ENCODE data around the gene FXN.

DNA sequence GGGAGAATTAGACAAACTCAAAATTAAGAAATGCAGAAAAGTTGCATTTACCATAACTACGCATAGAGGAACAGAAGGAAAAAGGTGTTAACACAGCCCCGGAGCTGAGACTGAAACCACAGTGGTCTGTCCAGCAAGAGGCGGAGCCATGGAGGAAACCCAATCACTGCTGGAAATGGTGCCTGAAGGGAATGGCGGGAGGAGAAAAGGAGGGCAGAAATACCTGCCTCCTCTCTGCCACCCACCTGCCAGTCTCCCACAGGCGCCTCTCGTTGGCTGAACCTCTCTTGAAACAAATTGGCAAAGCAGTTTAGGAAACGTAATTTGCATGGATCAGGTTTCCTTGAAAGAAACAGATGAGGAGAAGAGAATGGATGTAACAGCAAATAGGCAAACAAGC lies 11.9 kb upstream of the FXN start:
- TF ChIP-seq, protein P1, sequence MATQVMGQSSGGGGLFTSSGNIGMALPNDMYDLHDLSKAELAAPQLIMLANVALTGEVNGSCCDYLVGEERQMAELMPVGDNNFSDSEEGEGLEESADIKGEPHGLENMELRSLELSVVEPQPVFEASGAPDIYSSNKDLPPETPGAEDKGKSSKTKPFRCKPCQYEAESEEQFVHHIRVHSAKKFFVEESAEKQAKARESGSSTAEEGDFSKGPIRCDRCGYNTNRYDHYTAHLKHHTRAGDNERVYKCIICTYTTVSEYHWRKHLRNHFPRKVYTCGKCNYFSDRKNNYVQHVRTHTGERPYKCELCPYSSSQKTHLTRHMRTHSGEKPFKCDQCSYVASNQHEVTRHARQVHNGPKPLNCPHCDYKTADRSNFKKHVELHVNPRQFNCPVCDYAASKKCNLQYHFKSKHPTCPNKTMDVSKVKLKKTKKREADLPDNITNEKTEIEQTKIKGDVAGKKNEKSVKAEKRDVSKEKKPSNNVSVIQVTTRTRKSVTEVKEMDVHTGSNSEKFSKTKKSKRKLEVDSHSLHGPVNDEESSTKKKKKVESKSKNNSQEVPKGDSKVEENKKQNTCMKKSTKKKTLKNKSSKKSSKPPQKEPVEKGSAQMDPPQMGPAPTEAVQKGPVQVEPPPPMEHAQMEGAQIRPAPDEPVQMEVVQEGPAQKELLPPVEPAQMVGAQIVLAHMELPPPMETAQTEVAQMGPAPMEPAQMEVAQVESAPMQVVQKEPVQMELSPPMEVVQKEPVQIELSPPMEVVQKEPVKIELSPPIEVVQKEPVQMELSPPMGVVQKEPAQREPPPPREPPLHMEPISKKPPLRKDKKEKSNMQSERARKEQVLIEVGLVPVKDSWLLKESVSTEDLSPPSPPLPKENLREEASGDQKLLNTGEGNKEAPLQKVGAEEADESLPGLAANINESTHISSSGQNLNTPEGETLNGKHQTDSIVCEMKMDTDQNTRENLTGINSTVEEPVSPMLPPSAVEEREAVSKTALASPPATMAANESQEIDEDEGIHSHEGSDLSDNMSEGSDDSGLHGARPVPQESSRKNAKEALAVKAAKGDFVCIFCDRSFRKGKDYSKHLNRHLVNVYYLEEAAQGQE (IDR thresholded peaks at IDR 0.05; ENCODE audit: low read depth): no peak
- TF ChIP-seq SRF (IDR thresholded peaks at IDR 0.05; ENCODE audit: low read depth): no peak

Data from HCT116 (cell line).